Stimulated activated CD8-positive, alpha-beta memory T cell treated with anti-CD3 and anti-CD28 coated beads, Interleukin-7, amount 100 ng/mL, for 48 hours (primary cell): ENCODE results near the gene PCDHGA5.
"Not testable (repeated sequence)": the region's sequence is repeated elsewhere in the genome, so short reads cannot be mapped to it uniquely, and the experiment has no call there.

Experiments used
- DNase-seq, 2 donors: peaks; one replicate each; pipeline ENCODE4 v3.0.0-alpha.2; 2020; ENCODE audit warnings: low read depth in 1 of 2; ENCODE audit errors: extremely low read depth in 1 of 2

Gene PCDHGA5

GRCh38 chr5:141412854-141413539 is 49.0 kb downstream of the PCDHGA5 start, which contains the start of gene PCDHGA10:
TSS of gene PCDHGA10 (plus strand) at chr5:141412987. CDS start at chr5:141413176, 189 bp downstream.
- peak in 1 of 2 donors; percentile 25 for DNase-seq

- DNase-seq: no peak
Observed at GRCh38 chr5:141413540-141414069, 49.6 kb downstream of the PCDHGA5 start.

GRCh38 chr5:141414548-141415274 is 50.7 kb downstream of the PCDHGA5 start:
- DNase-seq: not testable (repeated sequence)

GRCh38 chr5:141415275-141415618 is 51.3 kb downstream of the PCDHGA5 start:
- not testable (repeated sequence) for DNase-seq
